Measurements from ENCODE around the gene DGKI.

DNA sequence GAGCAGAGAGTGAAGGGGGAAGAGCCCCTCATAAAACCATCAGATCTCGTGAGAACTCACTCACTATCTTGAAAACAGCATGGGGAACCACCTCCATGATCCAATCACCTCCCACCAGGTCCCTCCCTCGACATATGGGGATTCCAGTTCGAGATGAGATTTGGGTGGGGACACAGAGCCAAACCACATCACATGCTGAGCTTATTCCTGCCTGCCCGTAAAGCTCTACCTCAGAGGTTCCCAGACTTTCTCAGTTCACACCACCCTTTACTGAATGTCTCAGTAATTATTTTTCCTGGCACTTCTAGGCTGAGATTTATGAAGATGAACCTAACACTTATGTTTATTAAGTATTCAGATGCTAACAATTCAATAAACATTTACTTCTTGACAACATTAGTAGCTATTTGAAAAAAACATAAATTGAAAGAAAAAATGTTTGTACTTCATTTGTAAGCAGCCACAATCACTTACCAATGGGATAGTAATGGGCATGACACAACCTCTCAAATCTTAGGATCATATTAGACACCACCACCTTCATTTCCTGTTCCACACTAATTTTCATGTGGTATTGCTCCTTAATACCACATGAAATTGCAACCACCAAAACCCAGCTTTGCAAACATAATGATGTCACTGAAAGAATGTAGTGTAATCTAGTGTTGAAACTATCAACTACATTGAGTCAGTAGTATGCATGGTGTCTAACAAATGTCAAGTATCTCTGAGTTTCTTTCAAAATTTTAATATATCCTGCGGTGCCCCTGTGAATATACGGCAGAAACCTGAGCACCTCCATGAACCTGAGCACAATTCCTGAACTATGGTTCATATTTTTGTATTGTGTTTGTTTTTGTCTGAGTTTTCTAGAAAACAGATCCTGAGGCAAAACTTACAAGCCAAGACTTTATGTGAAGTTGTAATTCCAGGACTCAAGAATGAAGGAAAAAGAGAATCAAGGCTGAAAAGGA lies 4.5 kb upstream of the DGKI start:
- TF ChIP-seq SP1 (CRISPR knock-in tag; conservative IDR thresholded peaks at IDR 0.05) = no peak
- TF ChIP-seq, protein P1, sequence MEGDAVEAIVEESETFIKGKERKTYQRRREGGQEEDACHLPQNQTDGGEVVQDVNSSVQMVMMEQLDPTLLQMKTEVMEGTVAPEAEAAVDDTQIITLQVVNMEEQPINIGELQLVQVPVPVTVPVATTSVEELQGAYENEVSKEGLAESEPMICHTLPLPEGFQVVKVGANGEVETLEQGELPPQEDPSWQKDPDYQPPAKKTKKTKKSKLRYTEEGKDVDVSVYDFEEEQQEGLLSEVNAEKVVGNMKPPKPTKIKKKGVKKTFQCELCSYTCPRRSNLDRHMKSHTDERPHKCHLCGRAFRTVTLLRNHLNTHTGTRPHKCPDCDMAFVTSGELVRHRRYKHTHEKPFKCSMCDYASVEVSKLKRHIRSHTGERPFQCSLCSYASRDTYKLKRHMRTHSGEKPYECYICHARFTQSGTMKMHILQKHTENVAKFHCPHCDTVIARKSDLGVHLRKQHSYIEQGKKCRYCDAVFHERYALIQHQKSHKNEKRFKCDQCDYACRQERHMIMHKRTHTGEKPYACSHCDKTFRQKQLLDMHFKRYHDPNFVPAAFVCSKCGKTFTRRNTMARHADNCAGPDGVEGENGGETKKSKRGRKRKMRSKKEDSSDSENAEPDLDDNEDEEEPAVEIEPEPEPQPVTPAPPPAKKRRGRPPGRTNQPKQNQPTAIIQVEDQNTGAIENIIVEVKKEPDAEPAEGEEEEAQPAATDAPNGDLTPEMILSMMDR (IDR thresholded peaks at IDR 0.05) = no peak
- TF ChIP-seq, protein P2, sequence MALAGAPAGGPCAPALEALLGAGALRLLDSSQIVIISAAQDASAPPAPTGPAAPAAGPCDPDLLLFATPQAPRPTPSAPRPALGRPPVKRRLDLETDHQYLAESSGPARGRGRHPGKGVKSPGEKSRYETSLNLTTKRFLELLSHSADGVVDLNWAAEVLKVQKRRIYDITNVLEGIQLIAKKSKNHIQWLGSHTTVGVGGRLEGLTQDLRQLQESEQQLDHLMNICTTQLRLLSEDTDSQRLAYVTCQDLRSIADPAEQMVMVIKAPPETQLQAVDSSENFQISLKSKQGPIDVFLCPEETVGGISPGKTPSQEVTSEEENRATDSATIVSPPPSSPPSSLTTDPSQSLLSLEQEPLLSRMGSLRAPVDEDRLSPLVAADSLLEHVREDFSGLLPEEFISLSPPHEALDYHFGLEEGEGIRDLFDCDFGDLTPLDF (CRISPR knock-in tag; IDR thresholded peaks at IDR 0.05) = no peak
